ENCODE results near the gene SETD2.

DNA sequence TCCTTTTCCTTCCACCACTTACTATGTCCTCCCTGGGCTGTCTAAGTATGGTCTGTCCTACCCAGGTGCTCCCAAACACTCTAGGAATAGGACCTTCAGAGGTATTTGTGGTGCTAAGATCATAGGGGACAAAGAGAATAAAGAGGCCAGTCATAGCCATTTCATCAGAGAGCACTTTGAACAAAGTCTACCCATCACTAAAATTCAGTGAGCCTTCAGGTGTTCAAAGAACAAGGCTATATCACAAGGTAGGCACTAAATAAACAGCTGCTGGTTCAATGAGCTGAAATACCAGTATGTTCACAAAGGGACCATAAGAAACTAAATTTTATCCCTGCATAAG lies 145.7 kb downstream of the SETD2 start:
- TF ChIP-seq EZH2 (IDR thresholded peaks at IDR 0.05; ENCODE audit: low read depth, low read length, severe bottlenecking): no peak
- TF ChIP-seq, protein P1, sequence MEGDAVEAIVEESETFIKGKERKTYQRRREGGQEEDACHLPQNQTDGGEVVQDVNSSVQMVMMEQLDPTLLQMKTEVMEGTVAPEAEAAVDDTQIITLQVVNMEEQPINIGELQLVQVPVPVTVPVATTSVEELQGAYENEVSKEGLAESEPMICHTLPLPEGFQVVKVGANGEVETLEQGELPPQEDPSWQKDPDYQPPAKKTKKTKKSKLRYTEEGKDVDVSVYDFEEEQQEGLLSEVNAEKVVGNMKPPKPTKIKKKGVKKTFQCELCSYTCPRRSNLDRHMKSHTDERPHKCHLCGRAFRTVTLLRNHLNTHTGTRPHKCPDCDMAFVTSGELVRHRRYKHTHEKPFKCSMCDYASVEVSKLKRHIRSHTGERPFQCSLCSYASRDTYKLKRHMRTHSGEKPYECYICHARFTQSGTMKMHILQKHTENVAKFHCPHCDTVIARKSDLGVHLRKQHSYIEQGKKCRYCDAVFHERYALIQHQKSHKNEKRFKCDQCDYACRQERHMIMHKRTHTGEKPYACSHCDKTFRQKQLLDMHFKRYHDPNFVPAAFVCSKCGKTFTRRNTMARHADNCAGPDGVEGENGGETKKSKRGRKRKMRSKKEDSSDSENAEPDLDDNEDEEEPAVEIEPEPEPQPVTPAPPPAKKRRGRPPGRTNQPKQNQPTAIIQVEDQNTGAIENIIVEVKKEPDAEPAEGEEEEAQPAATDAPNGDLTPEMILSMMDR (IDR thresholded peaks at IDR 0.05; ENCODE audit: control extremely low read depth in 1 of 3, insufficient read depth in 1 of 3, low read depth in 1 of 3, low read length in 3 of 3): no peak
- no peak for TF ChIP-seq GABPA (IDR thresholded peaks at IDR 0.05; ENCODE audit: borderline replicate concordance, insufficient read depth, low read length)
- TF ChIP-seq TAF7 (optimal IDR thresholded peaks at IDR 0.05; ENCODE audit: borderline replicate concordance, low read depth, low read length): no peak
- TF ChIP-seq EP300 (IDR thresholded peaks at IDR 0.05; ENCODE audit: borderline replicate concordance in 1 of 2, low read depth in 2 of 2, low read length in 2 of 2): no peak
- no peak for TF ChIP-seq SP1 (IDR thresholded peaks at IDR 0.05; ENCODE audit: low read depth, low read length)
- TF ChIP-seq TCF12 (IDR thresholded peaks at IDR 0.05; ENCODE audit: low read depth, low read length): no peak

Data from H1 (cell line).